Peyer's patch (tissue), 4 donors: ENCODE results near the gene PDLIM5. TPM values are rescaled to one million over a fixed set of nuclear protein-coding genes. Genes with fewer than 3 reads are reported as not detected.

Source experiments
- DNase-seq, 3 donors: peaks; one replicate each; pipeline ENCODE4 v3.0.0-alpha.2; 2017 to 2019
- H3K27ac ChIP-seq, 4 donors: fragments of 200-600 bp; sonication (generic); one replicate each; pipeline ENCODE4 v1.5.1; 2016 to 2019
- H3K27me3 ChIP-seq, 2 donors: fragments of 200-600 bp; sonication (generic); one replicate each; pipeline ENCODE4 v1.5.1; 2019
- H3K36me3 ChIP-seq, 3 donors: fragments of 200-600 bp; sonication (generic); one replicate each; pipeline ENCODE4 v1.5.1; 2016 to 2019
- H3K4me1 ChIP-seq, 4 donors: fragments of 200-600 bp; sonication (generic); one replicate each; pipeline ENCODE4 v1.5.1; 2016 to 2019
- H3K4me3 ChIP-seq, 4 donors: fragments of 200-600 bp; sonication (generic); 1 replicate in 3 of 4; 2 replicates in 1 of 4; pipeline ENCODE4 v1.5.1; 2016 to 2019; ENCODE audit warnings: mild to moderate bottlenecking in 1 of 4
- H3K9me3 ChIP-seq, 4 donors: fragments of 200-600 bp; sonication (generic); one replicate each; pipeline ENCODE4 v1.5.1; 2016 to 2019; ENCODE audit warnings: mild to moderate bottlenecking in 1 of 4
- POLR2A ChIP-seq, 2 donors: fragments of 450-650 bp; IDR thresholded peaks; one replicate each; pipeline ENCODE4 v1.5.1; 2017; ENCODE audit warnings: antibody characterized with exemption in 2 of 2, mild to moderate bottlenecking in 2 of 2, moderate library complexity in 2 of 2
- total RNA-seq, 4 donors: library from RNA; depleted of rRNA; stranded (reverse); fragments of >200 nt; gene quantifications; one replicate each; pipeline ENCODE4 v1.1.0, GENCODE V29; 2016
- TF ChIP-seq, protein P1 (sequence below), 6 experiments: fragments of 450-650 bp in 4 of 6; fragments of 200-600 bp in 2 of 6; sonication (generic) in 1 of 6; IDR thresholded peaks; one replicate each; pipeline ENCODE4 v1.5.1; 2017 to 2019; ENCODE audit warnings: antibody characterized with exemption in 6 of 6, mild to moderate bottlenecking in 3 of 6, moderate library complexity in 1 of 6

The PDLIM5 gene
- total RNA-seq, 4 donors from 2014 or later = 112 to 197 (median 158) TPM

DNA sequence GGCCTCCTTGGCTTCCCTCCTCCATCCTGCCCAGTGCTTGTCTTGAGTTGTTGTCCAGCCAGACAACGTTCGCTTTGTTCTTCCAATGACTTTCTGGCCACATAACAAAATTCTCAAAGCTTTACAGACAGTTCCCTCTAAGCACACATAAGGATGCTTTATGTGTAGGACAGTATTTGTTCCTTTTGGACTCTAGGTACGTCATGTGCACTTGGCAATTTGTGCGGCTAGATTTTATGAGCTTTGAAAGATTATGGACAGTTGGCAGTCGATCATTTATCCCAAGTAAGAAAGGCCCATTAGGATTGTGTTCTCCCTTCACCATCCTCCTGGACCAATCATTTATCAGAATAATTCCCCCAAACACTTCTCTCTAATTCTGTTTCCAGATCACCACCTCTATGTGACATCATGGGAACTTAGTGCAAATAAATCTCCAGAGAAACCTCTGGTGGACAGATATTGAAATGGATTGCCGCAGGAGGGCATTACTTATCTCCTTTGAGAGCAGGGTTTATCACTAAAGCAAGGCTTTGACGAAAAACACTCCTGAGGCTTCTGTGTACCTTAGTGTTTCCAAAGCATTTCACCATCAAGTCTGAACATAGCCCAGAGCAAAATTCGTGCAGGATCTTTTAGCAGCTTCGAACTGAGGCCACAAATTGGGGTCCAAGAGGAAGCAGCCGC is 228.6 kb downstream of the PDLIM5 start:
- no peak for TF ChIP-seq POLR2A (IDR thresholded peaks at IDR 0.05)
- TF ChIP-seq, protein P1, sequence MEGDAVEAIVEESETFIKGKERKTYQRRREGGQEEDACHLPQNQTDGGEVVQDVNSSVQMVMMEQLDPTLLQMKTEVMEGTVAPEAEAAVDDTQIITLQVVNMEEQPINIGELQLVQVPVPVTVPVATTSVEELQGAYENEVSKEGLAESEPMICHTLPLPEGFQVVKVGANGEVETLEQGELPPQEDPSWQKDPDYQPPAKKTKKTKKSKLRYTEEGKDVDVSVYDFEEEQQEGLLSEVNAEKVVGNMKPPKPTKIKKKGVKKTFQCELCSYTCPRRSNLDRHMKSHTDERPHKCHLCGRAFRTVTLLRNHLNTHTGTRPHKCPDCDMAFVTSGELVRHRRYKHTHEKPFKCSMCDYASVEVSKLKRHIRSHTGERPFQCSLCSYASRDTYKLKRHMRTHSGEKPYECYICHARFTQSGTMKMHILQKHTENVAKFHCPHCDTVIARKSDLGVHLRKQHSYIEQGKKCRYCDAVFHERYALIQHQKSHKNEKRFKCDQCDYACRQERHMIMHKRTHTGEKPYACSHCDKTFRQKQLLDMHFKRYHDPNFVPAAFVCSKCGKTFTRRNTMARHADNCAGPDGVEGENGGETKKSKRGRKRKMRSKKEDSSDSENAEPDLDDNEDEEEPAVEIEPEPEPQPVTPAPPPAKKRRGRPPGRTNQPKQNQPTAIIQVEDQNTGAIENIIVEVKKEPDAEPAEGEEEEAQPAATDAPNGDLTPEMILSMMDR (IDR thresholded peaks at IDR 0.05) = no peak
- no peaks in the 10 kb centered on the region for H3K27me3 ChIP-seq
- no peaks in the 10 kb centered on the region for H3K36me3 ChIP-seq

DNA sequence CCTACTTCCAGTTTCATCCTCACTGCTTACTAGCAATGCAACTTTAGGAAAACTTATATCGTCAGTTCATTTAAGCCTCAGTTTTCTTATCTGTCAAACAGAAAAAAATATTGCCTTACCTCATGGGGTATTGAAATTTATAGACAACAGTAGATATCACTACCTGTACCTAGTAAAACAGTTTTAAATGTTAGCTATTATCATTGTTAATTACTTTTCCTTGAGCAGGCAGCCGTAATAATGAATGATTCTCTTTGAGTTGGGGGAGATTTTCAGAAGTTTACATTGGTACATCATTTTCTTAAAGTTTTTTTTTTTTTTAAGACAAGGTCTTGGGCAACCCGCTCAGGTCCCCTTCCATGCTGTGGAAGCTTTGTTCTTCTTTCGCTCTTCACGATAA is 234.3 kb downstream of the PDLIM5 start:
- no peak overlapping the region for H3K27ac ChIP-seq
- H3K4me3 ChIP-seq = no peak overlapping the region
- no peak for DNase-seq
- no peaks in the 10 kb centered on the region for H3K27me3 ChIP-seq
- no peaks in the 10 kb centered on the region for H3K9me3 ChIP-seq
- TF ChIP-seq POLR2A (IDR thresholded peaks at IDR 0.05) = no peak
- TF ChIP-seq, protein P1 (IDR thresholded peaks at IDR 0.05) = no peak
- no peaks in the 10 kb centered on the region for H3K4me1 ChIP-seq
- no peaks in the 10 kb centered on the region for H3K36me3 ChIP-seq

More for the DNA sequence above, 228.6 kb downstream of the PDLIM5 start:
- no peaks in the 10 kb centered on the region for H3K9me3 ChIP-seq
- H3K4me1 ChIP-seq = no peaks in the 10 kb centered on the region
- DNase-seq = no peak
- H3K4me3 ChIP-seq = no peak overlapping the region
- H3K27ac ChIP-seq = no peak overlapping the region

DNA sequence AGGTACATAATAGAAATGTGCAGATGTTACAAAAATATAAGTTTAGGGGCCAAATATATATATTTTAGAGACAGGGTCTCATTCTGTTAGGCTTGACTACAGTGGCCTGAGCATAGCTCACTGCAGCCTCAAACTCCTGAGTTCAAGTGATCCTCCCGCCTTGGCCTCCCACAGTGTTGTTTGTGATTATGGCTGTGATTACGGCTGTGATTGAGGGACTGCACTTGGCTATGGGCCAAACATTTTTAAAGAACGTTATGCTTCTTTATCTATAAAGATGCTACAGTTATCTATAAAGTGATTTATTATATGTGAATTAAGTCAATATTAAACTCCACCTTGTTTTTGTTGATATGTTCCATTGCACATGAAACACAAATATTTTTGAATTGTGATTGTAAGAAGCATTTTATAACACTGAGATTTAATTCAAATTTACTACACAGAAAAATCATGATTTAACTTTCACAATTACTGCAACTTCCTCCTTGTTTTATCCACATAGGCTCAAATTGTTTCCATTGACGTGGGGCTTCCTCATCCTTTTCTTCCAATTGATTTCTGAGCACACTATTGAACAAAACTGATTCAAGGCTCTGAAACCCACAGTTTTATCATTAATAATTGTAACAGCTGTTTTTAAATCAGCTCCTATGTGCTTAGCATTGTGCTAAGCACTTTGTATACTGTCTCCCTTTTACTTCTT is 237.6 kb downstream of the PDLIM5 start:
- no peaks in the 10 kb centered on the region for H3K36me3 ChIP-seq
- no peaks in the 10 kb centered on the region for H3K27me3 ChIP-seq
- H3K4me1 ChIP-seq = no peaks in the 10 kb centered on the region
- no peak overlapping the region for H3K4me3 ChIP-seq
- no peak overlapping the region for H3K27ac ChIP-seq
- TF ChIP-seq, protein P1 (IDR thresholded peaks at IDR 0.05) = no peak
- no peak for TF ChIP-seq POLR2A (IDR thresholded peaks at IDR 0.05)
- H3K9me3 ChIP-seq = no peaks in the 10 kb centered on the region
- DNase-seq = no peak

DNA sequence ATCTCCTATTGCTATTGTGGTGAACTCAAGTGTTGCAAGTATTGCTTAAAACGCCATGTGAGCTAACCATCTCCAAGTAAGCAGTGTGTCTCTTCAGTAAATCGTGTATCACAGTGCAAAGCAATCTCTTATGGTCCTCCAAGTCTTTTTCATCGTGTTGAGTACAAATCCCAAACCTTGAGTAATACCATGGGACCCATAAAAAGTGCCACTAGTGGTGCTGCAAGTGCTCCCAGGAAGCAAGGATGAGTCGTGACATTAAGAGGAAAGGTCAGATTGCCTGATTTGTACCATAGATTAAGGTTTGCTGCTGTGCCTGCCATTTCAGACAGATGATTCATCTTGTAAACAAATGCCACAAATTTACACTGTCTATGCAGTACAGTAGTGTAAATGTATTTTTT is 239.1 kb downstream of the PDLIM5 start:
- TF ChIP-seq, protein P1 (IDR thresholded peaks at IDR 0.05) = no peak
- no peak for TF ChIP-seq POLR2A (IDR thresholded peaks at IDR 0.05)
- Histone ChIP-seq H3K27me3 (no peaks in the 10 kb centered on the region), H3K4me3 (no peak overlapping the region), H3K4me1 (no peaks in the 10 kb centered on the region), H3K27ac (no peak overlapping the region), H3K9me3 (no peaks in the 10 kb centered on the region), H3K36me3 (no peaks in the 10 kb centered on the region)
- no peak for DNase-seq

DNA sequence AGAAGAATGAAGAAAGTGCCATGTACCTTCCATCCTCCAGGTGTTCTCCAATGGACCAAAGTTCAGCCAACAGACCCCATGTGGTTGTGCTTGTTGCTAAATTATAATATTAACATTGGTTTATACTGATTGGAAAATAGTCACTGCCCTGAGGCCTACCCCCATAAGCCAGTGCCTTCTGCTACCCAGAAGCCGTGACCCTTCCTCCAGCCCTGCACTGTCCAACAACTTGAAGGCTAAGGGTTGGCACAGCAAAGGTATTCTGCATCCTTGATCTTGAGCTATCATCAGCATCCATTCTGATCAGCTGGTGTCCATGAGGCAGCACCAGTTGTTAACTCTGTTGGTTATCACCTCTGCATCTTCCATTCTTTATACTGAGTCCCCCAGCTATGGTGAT is 239.8 kb downstream of the PDLIM5 start:
- H3K9me3 ChIP-seq = no peaks in the 10 kb centered on the region
- no peak overlapping the region for H3K4me3 ChIP-seq
- H3K27me3 ChIP-seq = no peaks in the 10 kb centered on the region
- no peak for TF ChIP-seq POLR2A (IDR thresholded peaks at IDR 0.05)
- TF ChIP-seq, protein P1 (IDR thresholded peaks at IDR 0.05) = no peak
- H3K27ac ChIP-seq = no peak overlapping the region
- no peak for DNase-seq
- H3K4me1 ChIP-seq = no peaks in the 10 kb centered on the region
- H3K36me3 ChIP-seq = no peaks in the 10 kb centered on the region
